ENCODE data around the gene PHF19. TPM values are rescaled to one million over a fixed set of nuclear protein-coding genes. Genes with fewer than 3 reads are reported as not detected.

The PHF19 gene
- total RNA-seq, 1 donor from 2014 or later = 18.9 TPM

DNA sequence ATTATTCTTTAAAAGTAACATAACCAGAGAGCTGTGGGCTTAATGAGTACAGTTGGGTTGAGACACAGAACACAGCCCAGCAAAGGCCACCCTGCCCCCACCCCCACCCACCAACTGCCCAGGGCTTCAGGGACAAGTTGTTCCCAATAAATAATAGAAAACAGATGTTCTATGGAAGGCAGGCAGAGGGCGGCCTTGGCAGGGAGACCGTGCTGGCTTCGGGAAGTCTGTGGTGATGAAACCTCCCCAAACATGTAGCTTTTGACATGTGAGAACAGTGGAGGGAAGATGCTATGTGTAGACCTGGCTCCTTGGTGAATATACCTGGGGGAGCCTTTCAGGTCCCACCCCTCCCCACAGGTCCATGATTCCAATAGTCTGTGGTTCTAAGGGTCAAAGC lies 39.6 kb upstream of the PHF19 start:
- TF ChIP-seq, protein P1, sequence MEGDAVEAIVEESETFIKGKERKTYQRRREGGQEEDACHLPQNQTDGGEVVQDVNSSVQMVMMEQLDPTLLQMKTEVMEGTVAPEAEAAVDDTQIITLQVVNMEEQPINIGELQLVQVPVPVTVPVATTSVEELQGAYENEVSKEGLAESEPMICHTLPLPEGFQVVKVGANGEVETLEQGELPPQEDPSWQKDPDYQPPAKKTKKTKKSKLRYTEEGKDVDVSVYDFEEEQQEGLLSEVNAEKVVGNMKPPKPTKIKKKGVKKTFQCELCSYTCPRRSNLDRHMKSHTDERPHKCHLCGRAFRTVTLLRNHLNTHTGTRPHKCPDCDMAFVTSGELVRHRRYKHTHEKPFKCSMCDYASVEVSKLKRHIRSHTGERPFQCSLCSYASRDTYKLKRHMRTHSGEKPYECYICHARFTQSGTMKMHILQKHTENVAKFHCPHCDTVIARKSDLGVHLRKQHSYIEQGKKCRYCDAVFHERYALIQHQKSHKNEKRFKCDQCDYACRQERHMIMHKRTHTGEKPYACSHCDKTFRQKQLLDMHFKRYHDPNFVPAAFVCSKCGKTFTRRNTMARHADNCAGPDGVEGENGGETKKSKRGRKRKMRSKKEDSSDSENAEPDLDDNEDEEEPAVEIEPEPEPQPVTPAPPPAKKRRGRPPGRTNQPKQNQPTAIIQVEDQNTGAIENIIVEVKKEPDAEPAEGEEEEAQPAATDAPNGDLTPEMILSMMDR (IDR thresholded peaks at IDR 0.05; ENCODE audit: partially characterized antibody, unreplicated experiment) = no peak

DNA sequence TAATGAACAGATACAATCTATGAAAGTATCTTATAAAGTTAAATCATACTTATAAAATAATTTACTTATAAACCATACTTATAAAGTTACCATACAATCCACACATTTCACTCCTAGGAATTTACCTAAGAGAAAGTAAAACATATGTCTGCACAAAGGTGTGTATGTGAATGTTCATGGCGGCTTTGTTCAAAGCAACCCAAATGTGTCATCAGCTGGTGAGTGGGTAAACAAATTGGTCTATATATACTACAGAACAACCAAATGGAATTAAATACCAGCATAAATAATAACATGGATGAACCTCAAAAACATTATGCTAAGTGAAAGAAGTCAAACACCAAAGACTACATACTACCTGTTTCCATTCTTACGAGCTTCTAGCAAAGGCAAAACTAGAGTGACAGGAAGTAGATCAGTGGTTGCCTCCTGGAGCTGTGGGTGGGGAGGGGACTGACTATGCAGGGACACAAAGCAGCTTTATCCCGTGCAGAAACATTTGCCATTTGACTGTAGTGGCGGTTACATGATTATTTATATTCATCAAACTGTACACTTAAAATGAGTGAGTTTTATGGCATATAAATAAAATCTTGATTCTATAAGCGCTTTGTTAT lies 39.0 kb upstream of the PHF19 start:
- DNase-seq = no peak
- Mint-ChIP-seq H3K4me1 (ENCODE audit: low read depth, unreplicated experiment) (peaks cover 9% of the 10 kb centered on the region), H3K27me3 (ENCODE audit: unreplicated experiment) (no peaks in the 10 kb centered on the region), H3K9me3 (ENCODE audit: unreplicated experiment) (peaks cover 1% of the 10 kb centered on the region), H3K36me3 (ENCODE audit: unreplicated experiment) (no peaks in the 10 kb centered on the region), H3K27ac (ENCODE audit: unreplicated experiment) (no peak overlapping the region), H3K4me3 (ENCODE audit: unreplicated experiment) (no peak overlapping the region)
- TF ChIP-seq, protein P1 (IDR thresholded peaks at IDR 0.05; ENCODE audit: partially characterized antibody, unreplicated experiment) = no peak

More for the DNA sequence above, 39.6 kb upstream of the PHF19 start:
- Mint-ChIP-seq H3K27ac (ENCODE audit: unreplicated experiment) (no peak overlapping the region), H3K4me1 (ENCODE audit: low read depth, unreplicated experiment) (peaks cover 10% of the 10 kb centered on the region), H3K4me3 (ENCODE audit: unreplicated experiment) (no peak overlapping the region), H3K9me3 (ENCODE audit: unreplicated experiment) (peaks cover 1% of the 10 kb centered on the region), H3K36me3 (ENCODE audit: unreplicated experiment) (no peaks in the 10 kb centered on the region), H3K27me3 (ENCODE audit: unreplicated experiment) (no peaks in the 10 kb centered on the region)
- no peak for DNase-seq

DNA sequence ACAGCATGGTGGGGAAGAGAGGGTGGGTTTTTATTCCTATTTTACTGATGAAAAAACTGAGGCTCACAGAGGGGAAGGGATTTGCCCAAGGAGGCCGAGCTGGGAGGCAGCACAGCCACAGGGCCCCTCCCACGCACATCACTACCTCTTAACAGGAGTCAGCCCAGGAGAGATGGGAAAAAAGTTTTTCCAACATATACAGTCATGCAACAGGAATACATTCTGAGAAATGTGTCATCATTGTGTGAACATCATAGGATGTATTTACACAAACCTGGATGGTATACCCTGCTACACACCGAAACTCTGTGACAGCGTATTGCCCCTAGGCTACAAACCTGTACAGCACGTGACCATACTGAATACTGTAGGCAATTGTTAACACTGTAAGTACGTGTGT lies 38.0 kb upstream of the PHF19 start:
- H3K9me3 Mint-ChIP-seq (ENCODE audit: unreplicated experiment) = peaks cover 1% of the 10 kb centered on the region
- TF ChIP-seq, protein P1 (IDR thresholded peaks at IDR 0.05; ENCODE audit: partially characterized antibody, unreplicated experiment) = no peak
- H3K27ac Mint-ChIP-seq (ENCODE audit: unreplicated experiment) = no peak overlapping the region
- H3K36me3 Mint-ChIP-seq (ENCODE audit: unreplicated experiment) = no peaks in the 10 kb centered on the region
- no peaks in the 10 kb centered on the region for H3K27me3 Mint-ChIP-seq (ENCODE audit: unreplicated experiment)
- H3K4me3 Mint-ChIP-seq (ENCODE audit: unreplicated experiment) = no peak overlapping the region
- no peak for DNase-seq
- peaks cover 4% of the 10 kb centered on the region for H3K4me1 Mint-ChIP-seq (ENCODE audit: low read depth, unreplicated experiment)

DNA sequence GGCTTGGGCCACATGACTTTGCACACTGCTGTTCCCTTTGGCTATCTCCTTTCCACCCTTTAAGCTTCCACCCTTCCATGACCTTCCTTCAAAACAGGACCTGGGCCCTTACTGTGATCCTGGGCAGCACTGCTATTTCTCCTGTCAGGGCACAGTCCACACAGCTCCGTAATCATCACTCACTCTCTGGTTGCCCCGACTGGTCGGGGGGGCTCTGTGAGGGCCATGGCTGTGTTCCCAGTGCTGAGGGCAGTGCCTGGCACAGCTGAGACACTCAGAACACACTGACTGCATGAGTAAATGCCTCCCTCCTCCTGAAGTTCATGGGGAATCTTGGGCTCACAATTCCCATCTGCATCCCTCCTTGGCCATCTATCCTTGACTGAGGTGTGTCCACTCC lies 37.4 kb upstream of the PHF19 start:
- TF ChIP-seq, protein P1 (IDR thresholded peaks at IDR 0.05; ENCODE audit: partially characterized antibody, unreplicated experiment) = no peak
- H3K27me3 Mint-ChIP-seq (ENCODE audit: unreplicated experiment) = no peaks in the 10 kb centered on the region
- no peak for DNase-seq
- no peaks in the 10 kb centered on the region for H3K36me3 Mint-ChIP-seq (ENCODE audit: unreplicated experiment)
- peaks cover 1% of the 10 kb centered on the region for H3K9me3 Mint-ChIP-seq (ENCODE audit: unreplicated experiment)
- H3K27ac Mint-ChIP-seq (ENCODE audit: unreplicated experiment) = peak overlapping the region; percentile 70
- no peaks in the 10 kb centered on the region for H3K4me1 Mint-ChIP-seq (ENCODE audit: low read depth, unreplicated experiment)
- H3K4me3 Mint-ChIP-seq (ENCODE audit: unreplicated experiment) = no peak overlapping the region

DNA sequence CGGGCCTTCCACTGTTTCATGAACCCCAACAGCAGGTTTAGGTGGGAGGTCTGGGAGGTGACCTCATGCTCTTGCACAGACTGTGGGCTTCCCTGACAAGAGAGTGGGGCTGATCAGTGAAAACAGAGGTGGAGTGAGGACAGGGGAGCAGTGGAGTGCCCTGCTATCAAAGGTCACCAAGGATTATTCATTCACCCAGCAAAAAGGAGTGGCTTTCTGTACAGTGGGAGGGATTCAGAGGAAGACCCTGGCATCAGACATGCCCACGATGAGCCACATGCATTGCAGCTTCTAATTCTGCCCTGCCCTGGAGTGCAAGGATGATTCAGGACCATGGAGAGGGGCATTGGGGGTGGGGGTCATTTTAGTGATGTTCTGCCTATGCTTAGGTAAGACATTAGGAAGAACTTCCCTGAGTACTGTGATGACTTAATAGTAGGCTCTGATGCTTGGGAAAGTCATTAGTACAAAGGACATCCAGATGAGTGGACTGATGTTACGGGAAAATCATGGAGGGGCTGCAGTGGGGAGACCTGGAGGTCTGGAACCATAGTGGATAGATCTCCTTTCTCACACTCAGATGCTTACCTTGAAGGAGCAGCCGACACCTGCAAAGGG lies 36.8 kb upstream of the PHF19 start:
- H3K4me1 Mint-ChIP-seq (ENCODE audit: low read depth, unreplicated experiment) = no peaks in the 10 kb centered on the region
- no peak overlapping the region for H3K27ac Mint-ChIP-seq (ENCODE audit: unreplicated experiment)
- DNase-seq = no peak
- no peaks in the 10 kb centered on the region for H3K36me3 Mint-ChIP-seq (ENCODE audit: unreplicated experiment)
- TF ChIP-seq, protein P1 (IDR thresholded peaks at IDR 0.05; ENCODE audit: partially characterized antibody, unreplicated experiment) = no peak
- H3K27me3 Mint-ChIP-seq (ENCODE audit: unreplicated experiment) = no peaks in the 10 kb centered on the region
- no peak overlapping the region for H3K4me3 Mint-ChIP-seq (ENCODE audit: unreplicated experiment)
- H3K9me3 Mint-ChIP-seq (ENCODE audit: unreplicated experiment) = peaks cover 1% of the 10 kb centered on the region
